Thyroid gland (tissue), 4 donors: ENCODE measurements around the gene TTI1.

ENCODE experiments used
- POLR2A ChIP-seq, 2 donors: fragments of 450-650 bp; IDR thresholded peaks; one replicate each; pipeline ENCODE4 v1.6.1; 2017; ENCODE audit warnings: antibody characterized with exemption in 2 of 2, mild to moderate bottlenecking in 2 of 2, moderate library complexity in 1 of 2
- TF ChIP-seq, protein P1 (sequence below), 6 experiments: fragments of 200-600 bp in 3 of 6; fragments of 450-650 bp in 3 of 6; sonication (generic) in 3 of 6; IDR thresholded peaks; one replicate each; pipeline ENCODE4 v1.5.1; 2016 to 2019; ENCODE audit warnings: antibody characterized with exemption in 6 of 6, mild to moderate bottlenecking in 2 of 6, inconsistent platforms in 1 of 6, moderate library complexity in 1 of 6

DNA sequence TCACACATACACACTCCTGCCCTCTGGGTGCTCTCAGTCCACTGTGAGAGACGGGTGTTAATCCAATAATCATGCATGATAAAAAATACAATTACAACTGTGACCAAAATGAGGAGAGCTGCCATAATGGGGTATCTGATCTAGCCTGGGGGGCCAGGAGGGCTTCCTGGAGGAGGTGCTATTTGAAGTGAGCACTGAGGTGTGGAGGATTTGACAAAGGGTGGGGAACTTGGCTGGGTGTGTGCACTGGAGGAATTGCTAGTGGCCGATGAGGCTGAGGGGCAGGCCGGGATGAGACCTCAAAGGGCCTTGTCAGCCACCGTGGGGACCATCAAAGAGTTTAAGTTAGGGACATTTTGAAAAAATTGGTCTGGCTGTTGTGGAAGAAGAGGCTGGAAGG is 95.6 kb downstream of the TTI1 start:
- TF ChIP-seq, protein P1, sequence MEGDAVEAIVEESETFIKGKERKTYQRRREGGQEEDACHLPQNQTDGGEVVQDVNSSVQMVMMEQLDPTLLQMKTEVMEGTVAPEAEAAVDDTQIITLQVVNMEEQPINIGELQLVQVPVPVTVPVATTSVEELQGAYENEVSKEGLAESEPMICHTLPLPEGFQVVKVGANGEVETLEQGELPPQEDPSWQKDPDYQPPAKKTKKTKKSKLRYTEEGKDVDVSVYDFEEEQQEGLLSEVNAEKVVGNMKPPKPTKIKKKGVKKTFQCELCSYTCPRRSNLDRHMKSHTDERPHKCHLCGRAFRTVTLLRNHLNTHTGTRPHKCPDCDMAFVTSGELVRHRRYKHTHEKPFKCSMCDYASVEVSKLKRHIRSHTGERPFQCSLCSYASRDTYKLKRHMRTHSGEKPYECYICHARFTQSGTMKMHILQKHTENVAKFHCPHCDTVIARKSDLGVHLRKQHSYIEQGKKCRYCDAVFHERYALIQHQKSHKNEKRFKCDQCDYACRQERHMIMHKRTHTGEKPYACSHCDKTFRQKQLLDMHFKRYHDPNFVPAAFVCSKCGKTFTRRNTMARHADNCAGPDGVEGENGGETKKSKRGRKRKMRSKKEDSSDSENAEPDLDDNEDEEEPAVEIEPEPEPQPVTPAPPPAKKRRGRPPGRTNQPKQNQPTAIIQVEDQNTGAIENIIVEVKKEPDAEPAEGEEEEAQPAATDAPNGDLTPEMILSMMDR (IDR thresholded peaks at IDR 0.05), result no peak
- no peak for TF ChIP-seq POLR2A (IDR thresholded peaks at IDR 0.05)
